Measurements from ENCODE around the gene TMF1. TPM values are rescaled to one million over a fixed set of nuclear protein-coding genes. Genes with fewer than 3 reads are reported as not detected.
A peak's percentile ranks its signal among the peaks of the same experiment; 100 is the strongest.

The TMF1 gene
- total RNA-seq, 1 experiment from 2014 or later: 18.7 TPM

DNA sequence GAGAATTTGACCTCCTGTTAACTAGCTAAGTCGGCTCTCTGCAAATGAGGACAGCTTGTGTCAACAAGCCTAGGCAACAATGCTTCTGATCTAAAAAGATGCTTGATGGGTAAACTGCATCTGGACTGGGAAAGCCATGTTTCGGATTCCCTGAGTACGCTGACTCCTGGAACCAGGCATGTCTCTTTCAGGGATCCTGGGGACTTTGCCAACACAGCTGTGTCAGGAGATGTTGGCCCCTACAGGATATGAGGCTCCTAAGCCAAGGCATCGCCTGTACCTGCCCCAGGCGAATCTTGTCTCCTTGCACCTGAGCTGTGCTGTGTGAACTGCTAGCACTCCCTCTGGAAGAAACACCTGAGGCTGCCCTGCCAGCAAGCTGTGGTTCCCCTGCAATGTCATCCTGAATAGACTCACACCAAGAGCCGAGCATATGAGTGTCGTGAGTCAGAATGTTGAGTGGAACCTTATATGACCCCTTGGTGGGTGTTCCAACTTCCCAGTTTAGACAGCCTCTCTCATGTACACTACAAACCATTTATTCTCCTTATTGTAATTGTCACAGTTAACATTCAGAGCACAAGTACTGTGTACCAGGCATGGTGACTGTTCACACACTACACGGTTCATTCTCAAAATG lies 55.7 kb downstream of the TMF1 start:
- Histone ChIP-seq H3K4me3 (ENCODE audit: low read depth in 2 of 2, low read length in 2 of 2) (no peak overlapping the region), H3K27ac (ENCODE audit: low read length) (no peak overlapping the region), H3K9me3 (ENCODE audit: control insufficient read depth, insufficient read depth, low read depth, low read length) (no peaks in the 10 kb centered on the region), H3K36me3 (ENCODE audit: control insufficient read depth, insufficient read depth, low read length) (peaks cover 6% of the 10 kb centered on the region), H3K27me3 (ENCODE audit: control insufficient read depth, insufficient read depth, low read length) (no peaks in the 10 kb centered on the region), H3K4me1 (ENCODE audit: control insufficient read depth, insufficient read depth, low read length) (no peaks in the 10 kb centered on the region)
- ChIA-PET POLR2A (interaction anchor here (0.6 kb wide), 1 partner anchor 626 kb away, joined by 9 read pairs; no protein-coding TSS in a partner anchor), CTCF (no interaction called here)
- ATAC-seq (no peak), DNase-seq (ENCODE audit: low read depth, low spot score) (no peak)
- in situ Hi-C loops (cut with HindIII; ENCODE audit: low pct_unique_long_range_greater_than_20kb, low sequenced_read_pairs): no loop called here
- BruUV-seq (replicated peaks): TSS peak; percentile 64
- TF ChIP-seq, protein P1, sequence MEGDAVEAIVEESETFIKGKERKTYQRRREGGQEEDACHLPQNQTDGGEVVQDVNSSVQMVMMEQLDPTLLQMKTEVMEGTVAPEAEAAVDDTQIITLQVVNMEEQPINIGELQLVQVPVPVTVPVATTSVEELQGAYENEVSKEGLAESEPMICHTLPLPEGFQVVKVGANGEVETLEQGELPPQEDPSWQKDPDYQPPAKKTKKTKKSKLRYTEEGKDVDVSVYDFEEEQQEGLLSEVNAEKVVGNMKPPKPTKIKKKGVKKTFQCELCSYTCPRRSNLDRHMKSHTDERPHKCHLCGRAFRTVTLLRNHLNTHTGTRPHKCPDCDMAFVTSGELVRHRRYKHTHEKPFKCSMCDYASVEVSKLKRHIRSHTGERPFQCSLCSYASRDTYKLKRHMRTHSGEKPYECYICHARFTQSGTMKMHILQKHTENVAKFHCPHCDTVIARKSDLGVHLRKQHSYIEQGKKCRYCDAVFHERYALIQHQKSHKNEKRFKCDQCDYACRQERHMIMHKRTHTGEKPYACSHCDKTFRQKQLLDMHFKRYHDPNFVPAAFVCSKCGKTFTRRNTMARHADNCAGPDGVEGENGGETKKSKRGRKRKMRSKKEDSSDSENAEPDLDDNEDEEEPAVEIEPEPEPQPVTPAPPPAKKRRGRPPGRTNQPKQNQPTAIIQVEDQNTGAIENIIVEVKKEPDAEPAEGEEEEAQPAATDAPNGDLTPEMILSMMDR (IDR thresholded peaks at IDR 0.05): no peak
- no peak for TF ChIP-seq SIN3A (IDR thresholded peaks at IDR 0.05; ENCODE audit: borderline replicate concordance, insufficient read depth, low read depth, low read length)
- TF ChIP-seq TCF7L2 (IDR thresholded peaks at IDR 0.05; ENCODE audit: low read depth, low read length): no peak
- TF ChIP-seq, protein P2, sequence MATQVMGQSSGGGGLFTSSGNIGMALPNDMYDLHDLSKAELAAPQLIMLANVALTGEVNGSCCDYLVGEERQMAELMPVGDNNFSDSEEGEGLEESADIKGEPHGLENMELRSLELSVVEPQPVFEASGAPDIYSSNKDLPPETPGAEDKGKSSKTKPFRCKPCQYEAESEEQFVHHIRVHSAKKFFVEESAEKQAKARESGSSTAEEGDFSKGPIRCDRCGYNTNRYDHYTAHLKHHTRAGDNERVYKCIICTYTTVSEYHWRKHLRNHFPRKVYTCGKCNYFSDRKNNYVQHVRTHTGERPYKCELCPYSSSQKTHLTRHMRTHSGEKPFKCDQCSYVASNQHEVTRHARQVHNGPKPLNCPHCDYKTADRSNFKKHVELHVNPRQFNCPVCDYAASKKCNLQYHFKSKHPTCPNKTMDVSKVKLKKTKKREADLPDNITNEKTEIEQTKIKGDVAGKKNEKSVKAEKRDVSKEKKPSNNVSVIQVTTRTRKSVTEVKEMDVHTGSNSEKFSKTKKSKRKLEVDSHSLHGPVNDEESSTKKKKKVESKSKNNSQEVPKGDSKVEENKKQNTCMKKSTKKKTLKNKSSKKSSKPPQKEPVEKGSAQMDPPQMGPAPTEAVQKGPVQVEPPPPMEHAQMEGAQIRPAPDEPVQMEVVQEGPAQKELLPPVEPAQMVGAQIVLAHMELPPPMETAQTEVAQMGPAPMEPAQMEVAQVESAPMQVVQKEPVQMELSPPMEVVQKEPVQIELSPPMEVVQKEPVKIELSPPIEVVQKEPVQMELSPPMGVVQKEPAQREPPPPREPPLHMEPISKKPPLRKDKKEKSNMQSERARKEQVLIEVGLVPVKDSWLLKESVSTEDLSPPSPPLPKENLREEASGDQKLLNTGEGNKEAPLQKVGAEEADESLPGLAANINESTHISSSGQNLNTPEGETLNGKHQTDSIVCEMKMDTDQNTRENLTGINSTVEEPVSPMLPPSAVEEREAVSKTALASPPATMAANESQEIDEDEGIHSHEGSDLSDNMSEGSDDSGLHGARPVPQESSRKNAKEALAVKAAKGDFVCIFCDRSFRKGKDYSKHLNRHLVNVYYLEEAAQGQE (IDR thresholded peaks at IDR 0.05; ENCODE audit: insufficient read depth in 1 of 2, low read depth in 2 of 2, low read length in 1 of 2): no peak
- TF ChIP-seq POLR2AphosphoS5 (IDR thresholded peaks at IDR 0.05; ENCODE audit: low read depth, low read length): no peak
- intact Hi-C loops (cut with micrococcal nuclease; ENCODE audit: unreplicated experiment): no loop called here

DNA sequence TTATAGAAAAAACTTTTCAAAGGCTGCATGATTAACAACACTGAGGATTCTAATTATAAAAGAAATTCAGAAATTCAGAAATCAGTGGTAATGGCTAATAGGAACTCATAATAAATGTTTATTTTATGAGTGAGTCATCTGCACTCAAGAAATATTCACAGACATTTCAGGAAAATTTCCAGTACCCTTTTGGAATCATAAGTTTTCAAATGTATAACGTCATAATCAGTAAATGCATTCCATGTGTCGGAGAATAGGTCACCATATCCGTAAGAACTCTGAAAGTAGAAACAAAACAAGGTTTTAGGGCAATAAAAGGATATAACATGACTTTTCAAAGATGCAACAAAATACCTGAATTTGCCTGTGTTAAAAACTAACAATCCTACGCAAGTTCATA lies 63.4 kb downstream of the TMF1 start:
- H3K27me3 ChIP-seq (ENCODE audit: control insufficient read depth, insufficient read depth, low read length): no peaks in the 10 kb centered on the region
- no peak overlapping the region for H3K4me3 ChIP-seq (ENCODE audit: low read depth in 2 of 2, low read length in 2 of 2)
- no peaks in the 10 kb centered on the region for H3K9me3 ChIP-seq (ENCODE audit: control insufficient read depth, insufficient read depth, low read depth, low read length)
- no peaks in the 10 kb centered on the region for H3K4me1 ChIP-seq (ENCODE audit: control insufficient read depth, insufficient read depth, low read length)
- ATAC-seq (no peak), DNase-seq (ENCODE audit: low read depth, low spot score) (no peak)
- no TSS peak for BruUV-seq (replicated peaks)
- in situ Hi-C loops (cut with HindIII; ENCODE audit: low pct_unique_long_range_greater_than_20kb, low sequenced_read_pairs): no loop called here
- H3K27ac ChIP-seq (ENCODE audit: low read length): no peak overlapping the region
- TF ChIP-seq, protein P1 (IDR thresholded peaks at IDR 0.05): no peak
- no peak for TF ChIP-seq SIN3A (IDR thresholded peaks at IDR 0.05; ENCODE audit: borderline replicate concordance, insufficient read depth, low read depth, low read length)
- no peak for TF ChIP-seq POLR2AphosphoS5 (IDR thresholded peaks at IDR 0.05; ENCODE audit: low read depth, low read length)
- TF ChIP-seq, protein P2 (IDR thresholded peaks at IDR 0.05; ENCODE audit: insufficient read depth in 1 of 2, low read depth in 2 of 2, low read length in 1 of 2): no peak
- TF ChIP-seq TCF7L2 (IDR thresholded peaks at IDR 0.05; ENCODE audit: low read depth, low read length): no peak
- intact Hi-C loops (cut with micrococcal nuclease; ENCODE audit: unreplicated experiment): no loop called here
- CTCF ChIA-PET: no interaction called here
- peaks cover 19% of the 10 kb centered on the region for H3K36me3 ChIP-seq (ENCODE audit: control insufficient read depth, insufficient read depth, low read length)
- POLR2A ChIA-PET: no interaction called here
